SK-N-SH treated with all-trans-retinoic acid at 6 μM for 48 hours (cell line): ENCODE results near the gene VPS35L.
A peak's percentile ranks its signal among the peaks of the same experiment; 100 is the strongest.
"Not testable (repeated sequence)": the region's sequence is repeated elsewhere in the genome, so short reads cannot be mapped to it uniquely, and the experiment has no call there.

Experiments used
- ATAC-seq: fragments of 200-7000 bp; cut with Tn5 transposase; 3 replicates; pipeline ENCODE4 v1.9.1; 2020; ENCODE audit warnings: mild to moderate bottlenecking, moderate library complexity
- ARNTL ChIP-seq: fragments of 450-650 bp; formaldehyde crosslinking; IDR thresholded peaks from 2 replicates; pipeline ENCODE4 v1.5.0; 2020; ENCODE audit warnings: low read depth, mild to moderate bottlenecking, moderate library complexity, borderline replicate concordance
- BACH2 ChIP-seq: fragments of 250-450 bp; sonication (Bioruptor Pico); IDR thresholded peaks from 2 replicates; pipeline ENCODE4 v1.9.0; 2021; ENCODE audit warnings: mild to moderate bottlenecking, borderline replicate concordance
- CREB5 ChIP-seq: fragments of 250-450 bp; sonication (Bioruptor Pico); IDR thresholded peaks from 2 replicates; pipeline ENCODE4 v1.5.1; 2020; ENCODE audit warnings: low read depth, mild to moderate bottlenecking, moderate library complexity
- CSDC2 ChIP-seq: fragments of 250-450 bp; sonication (Bioruptor Pico); IDR thresholded peaks from 2 replicates; pipeline ENCODE4 v1.5.0; 2020; ENCODE audit warnings: mild to moderate bottlenecking, moderate library complexity
- ESRRG ChIP-seq: fragments of 250-450 bp; sonication (Bioruptor Pico); IDR thresholded peaks from 2 replicates; pipeline ENCODE4 v1.6.1; 2021; ENCODE audit warnings: mild to moderate bottlenecking
- GLIS3 ChIP-seq: fragments of 250-450 bp; sonication (Bioruptor Pico); IDR thresholded peaks from 2 replicates; pipeline ENCODE4 v1.5.0; 2020; ENCODE audit warnings: mild to moderate bottlenecking, moderate library complexity
- ISL1 ChIP-seq: fragments of 250-450 bp; sonication (Bioruptor Pico); IDR thresholded peaks from 2 replicates; pipeline ENCODE4 v2.1.2; 2022; ENCODE audit warnings: mild to moderate bottlenecking, moderate library complexity
- OSR1 ChIP-seq: fragments of 250-450 bp; sonication (Bioruptor Pico); IDR thresholded peaks from 2 replicates; pipeline ENCODE4 v1.8.0; 2022; ENCODE audit warnings: moderate library complexity, mild to moderate bottlenecking, inconsistent platforms
- PATZ1 ChIP-seq: fragments of 250-450 bp; sonication (Bioruptor Pico); IDR thresholded peaks from 2 replicates; pipeline ENCODE4 v1.8.0; 2020; ENCODE audit warnings: mild to moderate bottlenecking, moderate library complexity, borderline replicate concordance
- POU6F1 ChIP-seq: fragments of 250-450 bp; sonication (Bioruptor Pico); IDR thresholded peaks from 2 replicates; pipeline ENCODE4 v1.8.0; 2021; ENCODE audit warnings: low read depth, mild to moderate bottlenecking, moderate library complexity, borderline replicate concordance
- PPARA ChIP-seq: fragments of 250-450 bp; sonication (Bioruptor Pico); IDR thresholded peaks from 2 replicates; pipeline ENCODE4 v1.5.0; 2020; ENCODE audit warnings: mild to moderate bottlenecking, borderline replicate concordance
- RARB ChIP-seq: fragments of 250-450 bp; sonication (Bioruptor Pico); IDR thresholded peaks from 2 replicates; pipeline ENCODE4 v1.8.0; 2021; ENCODE audit warnings: mild to moderate bottlenecking, moderate library complexity
- TCF4 ChIP-seq: fragments of 250-450 bp; sonication (Bioruptor Pico); IDR thresholded peaks from 2 replicates; pipeline ENCODE4 v1.8.0; 2021; ENCODE audit warnings: mild to moderate bottlenecking, moderate library complexity, borderline replicate concordance
- TOX ChIP-seq: fragments of 250-450 bp; sonication (Bioruptor Pico); IDR thresholded peaks from 2 replicates; pipeline ENCODE4 v1.8.0; 2021; ENCODE audit warnings: mild to moderate bottlenecking, moderate library complexity, borderline replicate concordance
- TSHZ2 ChIP-seq: fragments of 250-450 bp; sonication (Bioruptor Pico); IDR thresholded peaks from 2 replicates; pipeline ENCODE4 v1.5.0; 2020; ENCODE audit warnings: mild to moderate bottlenecking, moderate library complexity
- ZC3H10 ChIP-seq: fragments of 250-450 bp; sonication (Bioruptor Pico); IDR thresholded peaks from 2 replicates; pipeline ENCODE4 v1.5.1; 2021; ENCODE audit warnings: mild to moderate bottlenecking, moderate library complexity
- ZFP3 ChIP-seq: fragments of 250-450 bp; sonication (Bioruptor Pico); IDR thresholded peaks from 2 replicates; pipeline ENCODE4 v1.5.0; 2020; ENCODE audit warnings: mild to moderate bottlenecking, moderate library complexity
- ZFP30 ChIP-seq: fragments of 450-650 bp; formaldehyde crosslinking; IDR thresholded peaks from 2 replicates; pipeline ENCODE4 v1.5.0; 2022; ENCODE audit warnings: mild to moderate bottlenecking, moderate library complexity
- ZNF565 ChIP-seq: fragments of 450-650 bp; formaldehyde crosslinking; conservative IDR thresholded peaks from 2 replicates; pipeline ENCODE4 v1.5.0; 2020; ENCODE audit warnings: low read depth, mild to moderate bottlenecking, moderate library complexity
- ZNF70 ChIP-seq: fragments of 450-650 bp; formaldehyde crosslinking; IDR thresholded peaks from 2 replicates; pipeline ENCODE4 v1.5.0; 2020; ENCODE audit warnings: mild to moderate bottlenecking, moderate library complexity
- ZNF8 ChIP-seq: fragments of 450-650 bp; formaldehyde crosslinking; IDR thresholded peaks from 2 replicates; pipeline ENCODE4 v1.5.0; 2020; ENCODE audit warnings: mild to moderate bottlenecking, moderate library complexity

The VPS35L gene

GRCh38 chr16:19660432-19660831 lies 104.9 kb downstream of the VPS35L start (continued):
- TF ChIP-seq PATZ1 (CRISPR knock-in tag) = no peak
- TF ChIP-seq ARNTL = no peak
- TF ChIP-seq TOX = no peak
- TF ChIP-seq ZNF565 (CRISPR knock-in tag) = no peak
- TF ChIP-seq CSDC2 = no peak

- no peak for ATAC-seq
- no peak for TF ChIP-seq RARB (CRISPR knock-in tag)
- no peak for TF ChIP-seq ZNF70 (CRISPR knock-in tag)
- no peak for TF ChIP-seq GLIS3 (CRISPR knock-in tag)
- no peak for TF ChIP-seq OSR1 (CRISPR knock-in tag)
- TF ChIP-seq ESRRG (CRISPR knock-in tag) = no peak
- no peak for TF ChIP-seq ISL1 (CRISPR knock-in tag)
- no peak for TF ChIP-seq BACH2 (CRISPR knock-in tag)
- TF ChIP-seq ARNTL = no peak
- no peak for TF ChIP-seq ZFP3 (CRISPR knock-in tag)
- no peak for TF ChIP-seq ZNF8 (CRISPR knock-in tag)
- no peak for TF ChIP-seq ZC3H10 (CRISPR knock-in tag)
- no peak for TF ChIP-seq TSHZ2
- TF ChIP-seq PATZ1 (CRISPR knock-in tag) = no peak
These were observed 106.8 kb downstream of the VPS35L start for GRCh38 chr16:19662351-19662750.

GRCh38 chr16:19664166-19664565 lies 108.7 kb downstream of the VPS35L start:
- ATAC-seq = no peak
- TF ChIP-seq ISL1 (CRISPR knock-in tag) (no peak), ESRRG (CRISPR knock-in tag) (no peak)

GRCh38 chr16:19665313-19665712 lies 109.8 kb downstream of the VPS35L start:
- TF ChIP-seq ZNF8 (CRISPR knock-in tag) = peak; percentile 84
- ATAC-seq = not testable (repeated sequence)

- no peak for TF ChIP-seq ESRRG (CRISPR knock-in tag)
- no peak for TF ChIP-seq ZC3H10 (CRISPR knock-in tag)
- TF ChIP-seq ARNTL = no peak
- no peak for TF ChIP-seq TCF4
- TF ChIP-seq PPARA (CRISPR knock-in tag) = no peak
- TF ChIP-seq PATZ1 (CRISPR knock-in tag) = no peak
- TF ChIP-seq RARB (CRISPR knock-in tag) = no peak
- no peak for TF ChIP-seq ZFP30 (CRISPR knock-in tag)
- no peak for TF ChIP-seq GLIS3 (CRISPR knock-in tag)
- TF ChIP-seq CREB5 (CRISPR knock-in tag) = no peak
- no peak for TF ChIP-seq OSR1 (CRISPR knock-in tag)
- TF ChIP-seq POU6F1 (CRISPR knock-in tag) = no peak
- TF ChIP-seq, all 23 proteins: peak for 0
- ATAC-seq = no peak
These were observed 111.0 kb downstream of the VPS35L start for GRCh38 chr16:19666477-19666876.
